Activated CD4-positive, alpha-beta T cell treated with anti-CD3 and anti-CD28 coated beads for 24 hours (primary cell): ENCODE measurements around the gene ACTMAP.

Source experiments
- DNase-seq, 2 donors: peaks; one replicate each; pipeline ENCODE4 v3.0.0-alpha.2; 2020; ENCODE audit warnings: low read depth in 2 of 2

Gene ACTMAP

DNA sequence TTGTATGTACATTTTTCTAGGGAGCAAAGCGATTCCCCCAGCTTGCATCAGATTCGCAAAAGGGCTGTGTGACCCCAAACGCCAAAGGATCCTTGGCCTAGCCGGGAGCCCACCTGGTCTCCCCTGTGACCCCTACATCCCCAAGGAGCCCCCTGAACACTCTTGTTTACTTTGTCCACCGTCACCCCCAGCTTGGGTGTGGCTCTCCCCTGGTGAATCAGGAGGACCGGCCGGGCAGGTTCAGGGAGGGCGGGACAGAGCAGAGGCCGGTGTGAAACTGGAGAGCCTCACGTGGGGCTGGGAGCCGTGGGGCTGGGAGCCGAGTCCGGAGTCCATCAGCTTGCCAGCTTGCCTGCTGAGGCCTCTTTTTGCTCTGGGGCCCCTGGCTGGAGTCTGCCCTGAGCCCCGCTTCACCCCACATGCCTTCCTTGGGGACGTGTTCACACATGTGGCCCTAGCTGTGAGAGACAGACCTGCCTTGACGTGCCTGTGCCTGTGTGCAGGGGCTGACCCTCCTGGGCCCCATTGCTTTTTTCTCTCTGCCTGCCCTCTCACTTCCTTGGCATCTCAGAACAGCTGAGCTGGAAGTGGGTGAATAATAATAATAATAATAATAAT lies 31.4 kb downstream of the ACTMAP start:
- no peak for DNase-seq

DNA sequence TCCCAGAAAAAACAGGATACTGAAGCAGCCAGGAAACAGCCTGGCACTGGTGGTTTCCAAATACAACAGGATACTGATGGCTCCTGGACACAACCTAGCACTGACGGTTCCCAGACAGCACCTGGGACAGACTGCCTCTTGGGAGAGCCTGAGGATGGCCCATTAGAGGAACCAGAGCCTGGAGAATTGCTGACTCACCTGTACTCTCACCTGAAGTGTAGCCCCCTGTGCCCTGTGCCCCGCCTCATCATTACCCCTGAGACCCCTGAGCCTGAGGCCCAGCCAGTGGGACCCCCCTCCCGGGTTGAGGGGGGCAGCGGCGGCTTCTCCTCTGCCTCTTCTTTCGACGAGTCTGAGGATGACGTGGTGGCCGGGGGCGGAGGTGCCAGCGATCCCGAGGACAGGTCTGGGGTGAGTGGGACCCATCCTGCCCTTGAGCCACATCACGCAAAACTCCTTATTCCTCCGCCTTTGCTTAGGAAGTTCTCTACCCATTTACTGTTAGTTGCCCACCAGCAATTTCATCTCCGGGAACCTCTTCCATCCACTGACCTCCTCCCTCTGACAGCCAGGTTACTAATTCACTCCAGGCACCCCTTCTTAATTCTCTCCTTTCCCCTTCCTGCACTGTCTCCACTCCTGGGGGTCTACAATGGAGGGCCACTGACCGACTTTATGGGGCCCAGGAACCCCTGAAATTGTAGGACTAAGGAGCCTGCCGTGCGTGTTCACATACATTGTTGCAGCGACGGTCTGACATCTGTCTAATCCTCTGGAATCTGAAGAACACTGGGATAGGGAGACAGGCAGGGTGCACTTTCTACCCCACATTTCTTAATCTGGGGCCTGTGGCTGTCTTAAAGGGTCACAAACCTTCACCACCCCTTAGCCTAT lies 32.1 kb downstream of the ACTMAP start:
- DNase-seq = no peak

- DNase-seq = no peak
Measured at GRCh38 chr19:40717325-40717879, 32.9 kb downstream of the ACTMAP start.

GRCh38 chr19:40716482-40717324 lies 33.6 kb downstream of the ACTMAP start, which contains the start of the genes COQ8B and ITPKC:
COQ8B (minus strand) TSS chr19:40716886; CDS start chr19:40714632, 2,254 bp downstream.
ITPKC (plus strand) TSS chr19:40717112; CDS start chr19:40717136, 24 bp downstream.
- peak; percentile 100 for DNase-seq

GRCh38 chr19:40716031-40716481 lies 34.2 kb downstream of the ACTMAP start:
- DNase-seq = peak; percentile 59 to 69

DNA sequence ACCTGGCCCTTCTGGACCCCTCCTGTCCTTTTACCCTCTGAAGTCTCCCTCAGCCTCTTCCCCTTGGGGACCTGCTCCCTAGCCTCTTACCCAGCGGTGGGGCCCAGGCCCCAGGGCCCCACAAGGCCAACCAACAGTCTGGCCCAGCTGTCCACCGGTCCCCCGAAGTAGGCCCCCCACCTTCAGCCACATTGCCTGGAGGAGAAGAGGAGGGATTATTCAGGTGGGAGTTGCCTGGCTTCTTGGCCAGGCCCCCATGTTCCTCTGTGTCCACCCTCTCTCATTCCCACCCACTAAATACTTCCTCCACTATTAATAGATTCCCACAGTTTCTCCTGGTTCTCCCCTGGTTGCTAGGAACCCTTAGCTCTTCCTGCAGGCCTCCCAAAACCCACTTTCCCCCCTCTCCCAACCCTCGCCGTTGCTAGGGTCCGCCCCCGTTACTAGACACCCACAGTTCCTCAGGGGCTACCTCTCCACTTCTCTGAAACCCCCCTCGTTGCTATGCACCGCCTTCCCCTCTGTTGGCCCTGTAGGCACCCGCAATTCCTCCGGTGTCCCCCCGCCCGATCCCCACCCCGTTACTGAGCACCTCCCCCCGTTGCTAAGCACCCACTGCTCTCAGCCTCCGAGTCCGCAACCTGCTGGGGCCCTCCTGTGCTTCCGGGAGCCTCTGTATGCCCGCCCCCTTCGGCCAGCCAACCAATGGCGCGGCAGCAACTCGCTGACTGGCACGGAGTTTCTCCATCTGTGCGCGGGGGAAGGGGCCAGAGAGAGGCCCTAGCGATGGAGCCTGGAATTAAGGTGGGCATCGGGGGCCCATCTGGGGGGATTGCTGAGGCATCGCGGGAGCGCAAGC lies 35.6 kb downstream of the ACTMAP start:
- DNase-seq = peak; percentile 88 to 89

- DNase-seq = no peak
Measured at GRCh38 chr19:40713939-40714338, 36.3 kb downstream of the ACTMAP start.

DNA sequence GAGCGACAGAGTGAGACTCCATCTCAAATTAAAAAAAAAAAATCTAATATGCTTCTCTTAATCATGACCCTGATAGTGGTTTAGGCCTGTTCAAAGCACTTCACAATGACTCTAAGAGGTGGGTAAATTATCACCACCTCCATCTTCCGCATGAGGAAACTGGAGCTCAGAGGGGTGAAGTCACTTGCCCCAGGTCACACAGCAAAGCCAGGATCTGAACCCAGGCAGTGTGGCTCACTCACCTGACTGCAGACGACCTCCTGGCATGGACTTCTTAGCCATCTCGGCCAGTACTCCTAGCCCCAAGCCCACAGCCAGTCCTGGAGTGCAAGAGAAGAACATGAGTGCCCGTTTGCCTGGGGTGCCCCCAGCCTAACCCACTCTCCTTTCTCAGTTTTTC lies 40.5 kb downstream of the ACTMAP start:
- DNase-seq = no peak

- DNase-seq = no peak
Measured at GRCh38 chr19:40707615-40708014, 42.7 kb downstream of the ACTMAP start.

DNA sequence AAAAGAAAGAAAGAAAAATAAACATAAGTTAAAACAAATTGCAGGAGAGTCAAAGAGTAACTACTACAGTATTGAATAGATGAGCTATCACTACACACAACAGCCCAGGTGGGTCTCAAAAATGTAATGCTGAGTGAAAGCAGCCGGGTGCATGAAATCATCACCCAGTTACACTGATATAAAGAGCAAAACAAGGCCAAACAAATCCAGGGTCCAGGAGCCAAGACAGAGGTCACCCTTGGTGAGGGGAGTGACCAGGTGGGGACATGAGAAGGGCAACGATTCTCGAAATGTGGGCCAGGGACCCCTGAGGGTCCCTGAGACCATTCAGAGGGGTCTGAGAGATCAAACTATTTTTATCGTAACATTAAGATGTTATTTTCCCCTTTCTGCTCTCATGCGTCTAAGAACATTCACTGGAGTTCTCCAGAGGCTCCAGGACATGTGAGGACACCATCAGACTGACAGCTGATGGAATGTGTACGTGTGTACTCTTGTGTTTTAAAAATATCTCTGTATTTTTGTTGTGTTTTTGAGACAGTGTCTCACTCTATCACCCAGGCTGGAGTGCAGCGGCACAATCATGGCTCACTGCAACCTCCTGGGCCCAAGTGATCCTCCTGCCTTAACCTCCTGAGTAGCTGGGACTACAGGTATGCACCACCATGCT lies 44.2 kb downstream of the ACTMAP start:
- no peak for DNase-seq

GRCh38 chr19:40705362-40705651 lies 45.0 kb downstream of the ACTMAP start:
- no peak for DNase-seq

DNA sequence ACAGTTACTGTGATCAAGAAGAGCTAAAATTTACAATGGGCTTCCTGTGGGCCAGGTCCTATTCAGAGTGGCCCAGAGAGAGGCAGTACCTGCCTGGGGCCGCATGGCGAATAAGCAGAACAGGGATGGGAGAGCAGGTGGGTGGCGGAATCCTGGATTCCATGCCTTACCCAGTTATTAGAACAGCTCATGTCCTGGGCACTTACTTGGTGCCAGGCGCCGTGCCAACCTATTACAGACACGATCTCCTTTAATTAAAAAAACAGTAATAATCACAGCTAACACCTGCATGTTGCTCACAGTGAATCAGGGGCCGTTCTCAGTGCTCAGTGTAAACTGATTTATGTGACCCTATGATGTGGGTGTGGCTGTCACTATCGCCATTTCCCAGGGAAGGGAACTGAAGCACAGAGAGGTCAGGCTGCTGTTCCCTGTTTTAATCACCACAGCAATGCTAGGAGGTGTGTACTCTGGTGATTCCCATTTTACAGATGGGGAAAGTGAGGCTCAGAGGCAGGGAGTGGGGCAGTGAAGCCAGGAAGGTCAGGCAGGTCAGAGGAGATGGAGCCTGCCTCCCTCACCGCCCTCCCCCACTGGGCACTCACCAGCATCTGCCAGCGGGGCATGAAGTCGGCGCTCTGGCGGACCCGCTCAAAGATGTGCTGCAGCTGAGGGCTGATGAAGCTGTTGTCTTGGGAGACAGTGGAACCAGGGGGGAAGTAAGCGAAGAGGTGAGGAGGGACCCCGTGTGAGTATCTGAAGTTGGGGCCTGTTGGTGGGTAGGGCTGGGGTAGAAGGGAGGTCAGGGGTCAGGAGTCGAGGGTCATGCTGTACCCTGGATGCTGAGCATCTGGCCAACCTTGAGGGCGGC lies 45.6 kb downstream of the ACTMAP start:
- no peak for DNase-seq

- DNase-seq = no peak
Measured at GRCh38 chr19:40703029-40703755, 47.1 kb downstream of the ACTMAP start.

DNA sequence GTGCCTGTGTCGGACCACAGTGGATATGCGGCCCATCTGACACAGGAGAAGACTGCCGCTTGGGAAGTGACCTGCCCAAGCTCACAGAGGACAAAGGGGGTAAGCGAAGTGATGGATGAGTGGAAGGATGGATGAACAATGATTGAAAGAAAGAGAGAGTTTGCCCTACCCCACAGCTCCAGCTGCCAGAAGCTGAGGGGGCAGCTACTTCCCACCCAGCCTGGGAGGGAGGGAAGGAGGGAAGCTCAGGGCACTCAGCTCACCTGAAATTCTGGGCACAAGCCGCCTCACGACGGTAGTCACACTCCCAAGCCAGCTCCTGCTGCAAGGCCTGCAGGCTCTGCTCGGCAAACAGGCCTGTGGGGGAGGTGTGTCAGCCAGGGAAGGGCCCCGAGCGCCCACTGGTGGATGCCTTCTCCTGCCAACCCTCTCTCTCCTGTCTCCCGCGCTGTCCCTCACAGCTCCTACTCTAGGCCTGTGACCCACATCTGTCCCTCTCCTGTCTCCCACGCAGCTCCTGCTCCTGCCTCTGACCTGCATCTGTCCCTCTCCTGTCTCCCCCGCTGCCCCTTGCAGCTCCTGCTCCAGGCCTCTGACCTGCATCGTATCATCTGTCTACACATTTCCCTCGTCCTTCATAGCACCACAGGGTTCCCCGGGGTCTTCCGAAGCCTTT lies 47.8 kb downstream of the ACTMAP start:
- DNase-seq = no peak

- DNase-seq = no peak
Measured at GRCh38 chr19:40701758-40702157, 48.5 kb downstream of the ACTMAP start.

DNA sequence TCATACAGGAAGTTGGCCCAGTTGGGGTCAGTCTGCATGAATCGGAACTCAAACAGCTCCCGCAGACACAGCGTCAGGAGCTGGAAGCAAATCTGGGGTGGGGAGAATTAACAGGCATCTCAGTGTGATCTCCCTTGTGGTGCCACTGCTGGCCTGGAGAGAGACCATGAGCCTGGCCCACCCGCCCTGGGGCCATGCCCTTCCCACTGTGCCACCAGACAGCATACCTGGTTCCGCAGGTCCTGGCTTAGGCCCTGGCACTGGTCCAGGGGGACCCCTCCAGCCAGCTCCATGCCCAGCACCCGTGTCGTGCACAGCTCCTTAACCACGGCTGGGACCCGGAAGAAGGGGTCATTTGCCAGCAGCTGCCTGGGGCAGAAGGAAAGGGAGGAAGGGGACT lies 50.2 kb downstream of the ACTMAP start:
- no peak for DNase-seq

- no peak for DNase-seq
Measured at GRCh38 chr19:40697007-40697406, 53.3 kb downstream of the ACTMAP start.

DNA sequence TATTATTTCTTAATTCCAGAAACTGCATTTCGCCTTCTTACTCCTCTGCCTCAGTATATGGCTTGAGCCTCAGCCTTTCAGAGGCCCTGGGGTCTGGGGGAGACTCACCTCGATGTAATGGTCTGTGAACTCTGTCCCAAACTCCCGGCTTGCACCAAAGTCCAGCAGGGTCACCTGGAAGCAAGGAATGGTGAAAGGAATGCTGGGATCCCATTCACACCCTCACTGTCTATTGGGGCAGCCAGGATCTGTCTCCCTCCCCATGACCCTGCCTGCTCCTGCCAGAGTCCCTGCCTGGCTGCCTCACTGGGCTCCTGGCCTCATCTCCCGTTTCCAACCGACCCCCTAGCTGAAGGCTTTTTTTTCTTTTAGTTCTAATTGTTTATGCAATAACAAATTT lies 54.4 kb downstream of the ACTMAP start:
- no peak for DNase-seq
